ENCODE measurements around the gene OCEL1.

The OCEL1 gene

GRCh38 chr19:17202249-17202648, 23.8 kb upstream of the OCEL1 start:
- Mint-ChIP-seq H3K27me3 (no peaks in the 10 kb centered on the region), H3K9me3 (ENCODE audit: low read depth) (no peaks in the 10 kb centered on the region), H3K4me1 (ENCODE audit: low read depth) (no peaks in the 10 kb centered on the region), H3K36me3 (peaks cover 4% of the 10 kb centered on the region), H3K4me3 (no peak overlapping the region), H3K27ac (no peak overlapping the region)

GRCh38 chr19:17202713-17203112, 23.3 kb upstream of the OCEL1 start:
- no peaks in the 10 kb centered on the region for H3K9me3 Mint-ChIP-seq (ENCODE audit: low read depth)
- H3K4me3 Mint-ChIP-seq, result no peak overlapping the region
- H3K4me1 Mint-ChIP-seq (ENCODE audit: low read depth), result no peaks in the 10 kb centered on the region
- H3K36me3 Mint-ChIP-seq, result peaks cover 4% of the 10 kb centered on the region
- H3K27me3 Mint-ChIP-seq, result no peaks in the 10 kb centered on the region
- H3K27ac Mint-ChIP-seq, result no peak overlapping the region

DNA sequence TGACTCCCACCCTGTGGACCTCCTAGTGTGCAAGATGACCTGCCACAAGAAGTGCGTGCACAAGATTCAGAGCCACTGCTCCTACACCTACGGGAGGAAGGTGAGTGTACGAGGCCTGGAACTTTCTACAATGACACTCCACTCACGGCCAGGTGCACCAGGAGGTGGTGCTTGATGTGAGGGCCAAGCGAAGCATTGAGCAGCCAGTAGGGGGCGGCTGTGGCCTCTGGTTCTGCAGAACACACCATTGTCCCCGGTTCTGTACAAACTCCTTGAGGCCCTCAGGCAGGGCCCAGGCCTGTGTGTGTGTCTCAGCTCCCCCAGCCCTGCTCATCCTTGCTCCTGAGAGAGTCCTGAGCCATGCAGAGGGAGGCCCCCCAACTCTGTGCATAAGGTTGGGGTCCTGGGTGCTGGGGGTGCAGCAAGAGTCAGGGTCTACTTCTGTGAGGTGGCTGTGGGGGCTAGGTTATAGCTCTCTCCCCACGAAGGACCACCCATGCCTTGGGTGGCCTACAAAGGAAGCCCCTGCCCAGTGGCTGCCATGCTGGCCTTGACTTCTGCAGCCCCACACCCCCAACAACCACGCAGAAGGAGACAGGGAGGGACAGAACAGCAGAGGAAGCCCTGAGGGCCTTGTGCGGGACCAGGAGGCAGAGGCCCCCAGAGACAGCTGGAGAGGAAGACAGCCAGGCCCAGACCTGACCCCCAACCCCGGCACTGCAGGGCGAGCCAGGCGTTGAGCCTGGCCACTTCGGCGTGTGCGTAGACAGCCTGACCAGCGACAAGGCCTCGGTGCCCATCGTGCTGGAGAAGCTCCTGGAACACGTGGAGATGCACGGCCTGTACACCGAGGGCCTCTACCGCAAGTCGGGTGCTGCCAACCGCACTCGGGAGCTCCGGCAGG, 20.5 kb upstream of the OCEL1 start:
- H3K36me3 Mint-ChIP-seq, result peaks cover 7% of the 10 kb centered on the region
- no peak overlapping the region for H3K4me3 Mint-ChIP-seq
- H3K9me3 Mint-ChIP-seq (ENCODE audit: low read depth), result no peaks in the 10 kb centered on the region
- peaks cover 6% of the 10 kb centered on the region for H3K4me1 Mint-ChIP-seq (ENCODE audit: low read depth)
- no peaks in the 10 kb centered on the region for H3K27me3 Mint-ChIP-seq
- H3K27ac Mint-ChIP-seq, result no peak overlapping the region

DNA sequence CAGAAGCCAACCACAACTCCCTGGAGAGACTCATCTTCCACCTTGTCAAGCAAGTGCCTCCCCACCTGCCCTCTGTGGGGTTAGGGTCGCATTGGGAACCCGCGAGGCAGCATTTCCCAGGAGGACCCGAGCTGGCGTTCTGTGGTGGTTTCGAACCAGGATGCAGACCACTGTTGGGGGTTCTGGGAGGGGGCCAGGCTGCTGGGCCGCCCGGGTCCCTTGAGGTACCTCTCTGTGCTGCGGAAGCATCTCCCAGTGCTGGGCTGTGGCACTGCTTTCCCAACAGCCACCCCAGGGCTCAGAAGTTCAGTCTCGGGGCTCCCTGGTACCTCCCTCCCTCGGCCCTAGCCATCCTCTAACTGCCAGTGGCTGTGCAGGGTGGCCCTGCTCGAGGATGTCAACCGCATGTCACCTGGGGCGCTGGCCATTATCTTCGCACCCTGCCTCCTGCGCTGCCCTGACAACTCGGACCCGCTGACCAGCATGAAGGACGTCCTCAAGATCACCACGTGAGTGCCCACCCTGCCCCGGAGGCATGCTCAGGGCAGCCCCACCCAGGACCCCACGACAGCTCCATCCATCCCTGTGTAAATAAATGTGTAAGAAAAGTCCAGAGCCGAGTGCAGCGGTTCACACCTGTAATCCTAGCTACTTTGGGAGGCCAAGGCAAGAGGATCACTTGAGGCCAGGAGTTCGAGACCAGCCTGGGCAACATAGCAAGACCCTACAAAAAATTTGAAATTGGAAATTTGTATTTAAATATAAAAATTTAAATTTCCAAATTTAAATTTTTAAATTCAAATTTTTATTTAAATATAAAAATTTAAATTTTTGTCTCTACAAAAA, 19.1 kb upstream of the OCEL1 start:
- H3K36me3 Mint-ChIP-seq, result peaks cover 6% of the 10 kb centered on the region
- H3K4me1 Mint-ChIP-seq (ENCODE audit: low read depth), result peaks cover 6% of the 10 kb centered on the region
- H3K9me3 Mint-ChIP-seq (ENCODE audit: low read depth), result no peaks in the 10 kb centered on the region
- no peak overlapping the region for H3K4me3 Mint-ChIP-seq
- H3K27ac Mint-ChIP-seq, result no peak overlapping the region
- no peaks in the 10 kb centered on the region for H3K27me3 Mint-ChIP-seq

DNA sequence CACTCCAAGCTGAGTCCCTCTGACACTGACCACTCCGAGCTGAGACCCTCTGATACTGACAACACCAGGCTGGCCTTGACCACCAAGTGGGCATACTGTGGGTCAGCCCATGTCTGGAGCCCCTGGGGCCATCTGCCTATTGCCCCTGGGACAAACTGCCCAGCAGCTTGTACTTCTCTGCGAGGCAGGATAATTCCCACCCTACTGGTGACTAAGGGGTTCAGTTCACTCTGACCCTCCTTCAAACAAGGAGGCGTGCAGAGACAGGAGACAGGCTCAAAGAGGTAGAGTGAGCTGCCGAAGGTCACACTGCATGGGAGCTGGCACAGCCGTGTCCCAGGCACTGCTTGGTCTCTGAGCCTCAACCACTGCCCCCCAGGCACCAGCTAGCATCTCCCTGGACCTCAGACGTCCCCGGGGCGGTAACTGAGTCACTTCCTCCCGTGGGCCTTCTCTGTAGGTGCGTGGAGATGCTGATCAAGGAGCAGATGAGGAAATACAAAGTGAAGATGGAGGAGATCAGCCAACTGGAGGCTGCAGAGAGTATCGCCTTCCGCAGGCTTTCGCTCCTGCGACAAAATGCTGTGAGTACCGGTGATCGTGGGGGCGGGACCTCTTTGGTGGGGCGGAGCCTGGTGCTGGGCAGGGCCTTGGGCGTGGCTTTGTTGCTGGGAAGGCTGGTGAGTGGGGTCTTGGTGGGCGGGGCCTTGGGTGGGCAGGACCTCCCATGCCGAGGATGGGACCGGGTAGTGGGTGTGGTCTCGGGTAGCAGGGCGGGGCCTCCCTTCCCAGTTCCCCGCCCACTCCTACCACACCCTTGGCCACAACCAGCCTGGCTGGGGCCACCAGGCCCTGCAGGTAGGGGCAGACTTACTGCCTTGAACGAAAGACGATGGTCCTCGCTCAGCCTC, 16.6 kb upstream of the OCEL1 start:
- H3K27me3 Mint-ChIP-seq, result no peaks in the 10 kb centered on the region
- no peaks in the 10 kb centered on the region for H3K9me3 Mint-ChIP-seq (ENCODE audit: low read depth)
- H3K36me3 Mint-ChIP-seq, result peaks cover 3% of the 10 kb centered on the region
- peak overlapping the region; percentile 58 for H3K27ac Mint-ChIP-seq
- H3K4me1 Mint-ChIP-seq (ENCODE audit: low read depth), result peaks cover 7% of the 10 kb centered on the region
- no peak overlapping the region for H3K4me3 Mint-ChIP-seq

DNA sequence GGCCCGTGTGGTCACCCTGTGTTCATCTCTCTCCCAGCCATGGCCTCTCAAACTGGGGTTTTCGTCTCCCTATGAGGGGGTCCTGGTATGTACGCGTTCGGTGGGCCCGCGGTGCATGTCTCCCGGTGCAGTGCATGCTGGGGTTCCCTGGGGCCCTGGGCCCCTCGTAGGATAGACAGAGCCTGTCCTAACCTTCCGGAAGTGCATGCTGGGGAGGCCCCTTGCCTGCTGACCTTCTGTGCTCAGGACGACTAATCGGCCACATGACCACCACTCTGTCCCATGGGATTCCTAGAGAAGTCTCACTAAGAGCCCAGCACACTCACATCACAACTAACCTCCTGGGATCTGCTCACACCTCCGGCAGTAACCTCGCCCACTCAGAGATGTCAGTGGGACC, 15.7 kb upstream of the OCEL1 start:
- Mint-ChIP-seq H3K9me3 (ENCODE audit: low read depth) (no peaks in the 10 kb centered on the region), H3K4me1 (ENCODE audit: low read depth) (peaks cover 13% of the 10 kb centered on the region), H3K4me3 (no peak overlapping the region), H3K36me3 (peaks cover 3% of the 10 kb centered on the region), H3K27me3 (no peaks in the 10 kb centered on the region), H3K27ac (no peak overlapping the region)

DNA sequence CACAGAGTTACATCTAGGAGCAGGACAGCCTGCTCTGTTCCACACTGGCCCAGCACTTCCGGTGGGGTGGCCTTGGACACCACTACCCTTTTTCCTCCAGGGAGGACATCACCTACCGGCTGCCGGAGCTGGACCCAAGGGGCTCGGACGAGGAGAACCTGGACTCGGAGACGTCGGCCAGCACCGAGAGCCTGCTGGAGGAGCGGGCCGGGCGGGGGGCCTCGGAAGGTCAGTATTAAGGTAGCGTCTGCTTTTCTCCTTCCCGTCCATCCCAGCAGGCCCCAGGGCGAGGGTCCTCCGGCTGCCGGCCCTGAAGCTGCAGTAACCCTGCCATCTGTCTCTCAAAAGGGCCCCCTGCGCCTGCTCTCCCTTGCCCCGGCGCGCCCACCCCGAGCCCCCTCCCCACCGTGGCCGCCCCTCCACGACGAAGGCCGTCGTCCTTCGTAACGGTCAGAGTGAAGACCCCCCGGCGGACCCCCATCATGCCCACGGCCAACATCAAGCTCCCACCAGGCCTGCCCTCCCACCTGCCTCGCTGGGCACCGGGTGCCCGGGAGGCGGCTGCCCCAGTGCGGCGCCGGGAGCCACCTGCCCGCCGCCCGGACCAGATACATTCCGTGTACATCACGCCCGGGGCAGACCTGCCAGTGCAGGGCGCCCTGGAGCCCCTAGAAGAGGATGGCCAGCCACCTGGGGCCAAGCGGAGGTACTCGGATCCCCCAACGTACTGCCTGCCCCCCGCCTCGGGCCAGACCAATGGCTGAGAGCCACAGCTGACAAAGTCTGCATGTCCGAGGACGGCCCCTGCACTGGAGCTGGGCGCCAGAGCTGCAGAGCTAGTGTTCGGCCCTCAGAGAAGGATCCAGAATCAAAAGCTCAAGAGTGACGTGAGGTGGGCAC, 14.2 kb upstream of the OCEL1 start:
- Mint-ChIP-seq H3K27me3 (no peaks in the 10 kb centered on the region), H3K27ac (no peak overlapping the region), H3K4me3 (no peak overlapping the region), H3K9me3 (ENCODE audit: low read depth) (no peaks in the 10 kb centered on the region), H3K4me1 (ENCODE audit: low read depth) (peaks cover 13% of the 10 kb centered on the region), H3K36me3 (peaks cover 3% of the 10 kb centered on the region)

- H3K36me3 Mint-ChIP-seq, result peaks cover 5% of the 10 kb centered on the region
- no peak overlapping the region for H3K4me3 Mint-ChIP-seq
- H3K9me3 Mint-ChIP-seq (ENCODE audit: low read depth), result no peaks in the 10 kb centered on the region
- H3K4me1 Mint-ChIP-seq (ENCODE audit: low read depth), result peaks cover 13% of the 10 kb centered on the region
- H3K27me3 Mint-ChIP-seq, result no peaks in the 10 kb centered on the region
- H3K27ac Mint-ChIP-seq, result no peak overlapping the region
Observed at GRCh38 chr19:17213334-17213733, 12.7 kb upstream of the OCEL1 start.

GRCh38 chr19:17214508-17215126, 11.4 kb upstream of the OCEL1 start:
- H3K27ac Mint-ChIP-seq, result peak overlapping the region; percentile 97
- no peaks in the 10 kb centered on the region for H3K9me3 Mint-ChIP-seq (ENCODE audit: low read depth)
- H3K27me3 Mint-ChIP-seq, result no peaks in the 10 kb centered on the region
- peaks cover 7% of the 10 kb centered on the region for H3K4me1 Mint-ChIP-seq (ENCODE audit: low read depth)
- H3K36me3 Mint-ChIP-seq, result peaks cover 5% of the 10 kb centered on the region
- peak overlapping the region; percentile 91 for H3K4me3 Mint-ChIP-seq

DNA sequence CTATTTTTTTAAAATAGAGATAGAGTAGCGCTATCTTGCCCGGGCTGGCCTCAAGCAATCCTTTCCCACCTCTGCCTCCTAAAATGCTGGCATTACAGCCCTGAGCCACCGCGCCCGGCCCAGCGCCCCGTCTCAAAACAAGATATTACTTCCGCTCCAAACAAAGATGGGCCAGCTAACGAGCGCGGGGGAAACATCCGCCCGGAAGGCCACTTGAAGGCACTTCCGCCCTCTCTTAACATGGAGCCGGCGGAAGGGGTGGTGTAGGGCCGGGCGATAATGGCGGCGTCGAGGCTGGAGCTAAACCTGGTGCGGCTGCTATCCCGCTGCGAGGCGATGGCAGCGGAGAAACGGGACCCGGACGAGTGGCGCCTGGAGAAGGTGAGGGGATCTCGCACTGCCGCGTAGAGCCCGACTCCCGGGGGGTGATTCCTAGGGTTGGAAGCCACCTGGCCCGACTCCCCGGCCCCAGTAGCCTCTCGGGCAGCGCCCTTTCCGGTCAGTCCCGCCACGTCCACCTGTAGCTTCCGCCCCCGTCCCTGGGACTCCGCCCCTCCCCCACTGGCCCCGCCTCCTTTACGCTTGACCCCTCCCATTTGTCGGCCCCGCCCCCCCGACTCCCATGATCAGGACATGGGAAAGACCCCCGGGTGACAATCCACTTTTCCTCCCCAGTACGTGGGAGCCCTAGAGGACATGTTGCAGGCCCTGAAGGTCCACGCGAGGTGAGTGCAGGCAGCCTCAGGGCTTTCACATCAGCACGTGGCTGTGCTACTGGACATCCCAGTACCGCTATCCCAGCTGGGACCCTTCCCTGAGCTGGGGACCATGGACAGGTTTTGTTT, 10.7 kb upstream of the OCEL1 start, which contains the start of gene USE1:
Gene USE1, plus strand, starts transcription at position 231 of the 845 bp plus-strand sequence. Its CDS starts 49 bp downstream, at position 280.
- H3K4me3 Mint-ChIP-seq, result peak within 1 kb of the TSS; percentile 91
- peaks cover 7% of the 10 kb centered on the region for H3K4me1 Mint-ChIP-seq (ENCODE audit: low read depth)
- no peaks in the 10 kb centered on the region for H3K9me3 Mint-ChIP-seq (ENCODE audit: low read depth)
- H3K27me3 Mint-ChIP-seq, result no peaks in the 10 kb centered on the region
- H3K36me3 Mint-ChIP-seq, result peaks cover 5% of the 10 kb centered on the region
- peak within 1 kb of the TSS; percentile 97 for H3K27ac Mint-ChIP-seq

DNA sequence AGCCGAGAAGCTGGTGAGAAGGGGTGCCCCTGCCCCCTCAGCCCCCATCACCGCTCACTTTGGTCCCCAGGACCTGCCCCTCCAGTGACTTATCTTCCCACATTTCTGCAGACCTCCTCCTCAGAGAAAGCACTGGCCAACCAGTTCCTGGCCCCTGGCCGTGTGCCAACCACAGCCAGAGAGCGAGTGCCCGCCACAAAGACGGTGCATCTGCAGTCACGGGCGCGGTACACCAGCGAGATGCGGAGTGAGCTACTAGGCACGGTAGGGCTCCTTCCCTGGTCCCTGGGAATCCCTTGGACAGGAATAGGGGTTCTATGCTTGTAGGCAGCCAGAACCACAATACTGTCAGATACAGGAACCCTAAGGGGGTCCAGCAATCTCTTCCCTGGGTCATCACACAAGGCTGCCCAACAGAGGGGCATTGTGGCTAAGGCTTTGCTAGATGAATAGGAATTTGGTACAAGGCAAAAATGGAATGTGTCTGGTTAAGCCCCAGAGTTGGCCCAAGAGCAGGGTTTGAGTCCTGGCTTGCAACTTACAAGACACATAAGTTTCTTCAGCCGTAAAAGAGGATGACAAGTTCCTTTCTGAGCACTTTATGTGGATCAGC, 9.9 kb upstream of the OCEL1 start:
- Mint-ChIP-seq H3K4me1 (ENCODE audit: low read depth) (peaks cover 7% of the 10 kb centered on the region), H3K9me3 (ENCODE audit: low read depth) (no peaks in the 10 kb centered on the region), H3K27me3 (no peaks in the 10 kb centered on the region), H3K4me3 (peak overlapping the region; percentile 91), H3K36me3 (peaks cover 5% of the 10 kb centered on the region), H3K27ac (peak overlapping the region; percentile 97)

- Mint-ChIP-seq H3K4me1 (ENCODE audit: low read depth) (peaks cover 7% of the 10 kb centered on the region), H3K27ac (peak overlapping the region; percentile 34), H3K36me3 (peaks cover 5% of the 10 kb centered on the region), H3K4me3 (no peak overlapping the region), H3K27me3 (no peaks in the 10 kb centered on the region), H3K9me3 (ENCODE audit: low read depth) (no peaks in the 10 kb centered on the region)
Observed at GRCh38 chr19:17219286-17219685, 6.7 kb upstream of the OCEL1 start.
